ENCODE results near the gene HOXA4. TPM values are rescaled to one million over a fixed set of nuclear protein-coding genes. Genes with fewer than 3 reads are reported as not detected.
A peak's percentile ranks its signal among the peaks of the same experiment; 100 is the strongest.

HOXA4 gene
- polyA plus RNA-seq, 6 donors from 2014 or later, result not detected

- peaks cover 0 to 7% (median 7%) of the 10 kb centered on the region in 3 donors for H3K4me1 Mint-ChIP-seq
- H3K27me3 Mint-ChIP-seq, result peaks cover 59 to 83% (median 78%) of the 10 kb centered on the region in 3 donors
- peak overlapping the region in 1 of 8 donors; percentile 70 for H3K4me3 Mint-ChIP-seq
Observed at GRCh38 chr7:27138472-27138871, 7.9 kb upstream of the HOXA4 start.

GRCh38 chr7:27137640-27138315 is 7.2 kb upstream of the HOXA4 start:
- H3K27me3 Mint-ChIP-seq, result peaks cover 62 to 87% (median 81%) of the 10 kb centered on the region in 3 donors
- no peaks in the 10 kb centered on the region for H3K36me3 Mint-ChIP-seq
- no peak for ATAC-seq (ENCODE audit: low read depth in 2 of 2)
- H3K9me3 Mint-ChIP-seq, result peaks cover 0 to 4% (median 0%) of the 10 kb centered on the region in 7 donors
- peaks cover 0 to 5% (median 4%) of the 10 kb centered on the region in 3 donors for H3K4me1 Mint-ChIP-seq
- no peak overlapping the region for H3K27ac Mint-ChIP-seq
- no peak overlapping the region for H3K4me3 Mint-ChIP-seq
- DNase-seq, result no peak

More at GRCh38 chr7:27138472-27138871, 7.9 kb upstream of the HOXA4 start:
- DNase-seq, result no peak
- Mint-ChIP-seq H3K9me3 (peaks cover 0 to 4% (median 0%) of the 10 kb centered on the region in 7 donors), H3K27ac (no peak overlapping the region), H3K36me3 (no peaks in the 10 kb centered on the region)
- ATAC-seq (ENCODE audit: low read depth in 2 of 2), result no peak

DNA sequence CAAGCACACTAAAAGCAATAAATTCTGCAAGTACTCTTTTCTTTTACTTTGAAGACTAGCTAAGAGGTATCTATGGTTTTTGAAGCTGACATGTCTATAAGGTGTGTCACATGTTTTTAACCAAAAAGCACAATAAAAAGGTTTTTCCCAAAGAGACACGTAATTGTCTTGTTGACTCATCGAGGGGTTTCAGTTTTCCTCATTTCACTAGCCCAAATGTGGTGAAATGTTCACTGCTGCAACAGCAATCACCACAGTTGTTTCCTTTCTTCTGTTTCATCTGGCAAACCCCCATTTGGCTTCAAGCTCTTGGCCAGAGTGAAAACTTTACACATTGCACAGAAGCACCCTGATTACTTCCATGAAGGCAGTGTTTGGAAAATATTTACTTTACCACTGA is 3.8 kb upstream of the HOXA4 start:
- no peaks in the 10 kb centered on the region for H3K36me3 Mint-ChIP-seq
- ATAC-seq (ENCODE audit: low read depth in 2 of 2) (no peak), DNase-seq (no peak)
- no peak overlapping the region for H3K4me3 Mint-ChIP-seq
- H3K4me1 Mint-ChIP-seq, result no peaks in the 10 kb centered on the region
- H3K9me3 Mint-ChIP-seq, result no peaks in the 10 kb centered on the region
- peaks cover 47 to 77% (median 72%) of the 10 kb centered on the region in 3 donors for H3K27me3 Mint-ChIP-seq
- no peak overlapping the region for H3K27ac Mint-ChIP-seq

DNA sequence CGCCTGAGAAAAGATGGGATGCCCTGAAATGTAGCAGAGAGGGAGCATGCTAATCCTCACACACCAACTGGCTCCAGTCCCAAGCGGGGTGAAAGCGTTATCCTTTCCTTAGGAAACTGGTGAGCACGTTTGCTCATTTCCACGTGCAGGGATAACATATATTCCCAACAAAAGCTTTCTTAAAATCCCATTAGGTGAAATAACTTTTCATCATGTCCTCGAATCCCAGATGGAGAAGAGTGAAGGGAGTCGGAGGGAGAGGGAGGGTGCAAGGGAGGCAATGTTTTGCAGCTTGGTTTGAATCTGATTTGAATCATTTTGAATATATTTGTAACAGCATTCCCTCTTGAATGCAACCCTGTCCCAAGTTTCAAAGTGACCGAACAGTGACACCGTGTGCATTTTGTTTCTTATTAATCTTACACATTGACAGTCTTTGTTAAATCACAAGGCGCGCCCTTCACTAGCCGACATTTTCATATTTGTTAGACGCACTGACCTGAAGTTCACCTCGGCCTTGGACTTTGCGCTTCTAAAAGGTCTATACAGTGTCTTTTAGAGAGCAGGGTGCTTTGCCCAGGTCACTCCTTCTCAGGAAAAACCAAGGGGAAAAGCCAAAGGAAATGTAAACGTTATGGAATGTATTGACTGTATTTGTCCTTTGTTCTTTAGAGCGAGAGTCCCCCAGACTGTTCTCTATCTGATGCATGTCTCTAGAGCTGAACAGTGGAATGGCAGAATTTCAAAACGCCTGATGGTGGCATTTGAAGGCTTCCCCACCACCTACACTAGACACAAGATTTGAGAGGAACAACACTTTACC is 3.1 kb upstream of the HOXA4 start:
- Mint-ChIP-seq H3K4me3 (no peak overlapping the region), H3K27me3 (peaks cover 52 to 79% (median 75%) of the 10 kb centered on the region in 3 donors), H3K9me3 (peaks cover 0 to 3% (median 0%) of the 10 kb centered on the region in 7 donors), H3K36me3 (no peaks in the 10 kb centered on the region), H3K27ac (no peak overlapping the region), H3K4me1 (no peaks in the 10 kb centered on the region)
- no peak for DNase-seq
- no peak for ATAC-seq (ENCODE audit: low read depth in 2 of 2)

DNA sequence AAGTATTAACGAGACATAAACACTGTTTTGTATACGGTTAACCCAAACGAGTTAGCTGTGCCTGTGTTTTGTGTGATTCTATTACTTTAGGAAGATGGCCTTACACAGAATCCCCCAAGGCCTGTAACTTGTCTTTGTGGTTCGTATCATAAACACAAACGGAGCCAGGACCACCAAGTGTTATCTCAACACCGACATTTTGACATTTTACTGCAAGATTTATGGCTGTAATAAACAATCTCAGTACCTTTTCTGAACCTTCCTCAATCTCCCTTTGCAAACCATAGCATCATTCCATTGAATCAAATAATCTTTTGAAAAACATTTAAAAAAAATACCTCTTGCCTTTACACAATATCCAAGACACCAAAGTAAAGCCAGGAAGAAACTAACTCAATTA is 2.4 kb upstream of the HOXA4 start:
- Mint-ChIP-seq H3K9me3 (peaks cover 0 to 3% (median 0%) of the 10 kb centered on the region in 7 donors), H3K4me3 (peak overlapping the region in 1 of 8 donors; percentile 9), H3K4me1 (no peaks in the 10 kb centered on the region), H3K27me3 (peaks cover 53 to 81% (median 76%) of the 10 kb centered on the region in 3 donors), H3K36me3 (no peaks in the 10 kb centered on the region), H3K27ac (no peak overlapping the region)
- ATAC-seq (ENCODE audit: low read depth in 2 of 2) (no peak), DNase-seq (no peak)

DNA sequence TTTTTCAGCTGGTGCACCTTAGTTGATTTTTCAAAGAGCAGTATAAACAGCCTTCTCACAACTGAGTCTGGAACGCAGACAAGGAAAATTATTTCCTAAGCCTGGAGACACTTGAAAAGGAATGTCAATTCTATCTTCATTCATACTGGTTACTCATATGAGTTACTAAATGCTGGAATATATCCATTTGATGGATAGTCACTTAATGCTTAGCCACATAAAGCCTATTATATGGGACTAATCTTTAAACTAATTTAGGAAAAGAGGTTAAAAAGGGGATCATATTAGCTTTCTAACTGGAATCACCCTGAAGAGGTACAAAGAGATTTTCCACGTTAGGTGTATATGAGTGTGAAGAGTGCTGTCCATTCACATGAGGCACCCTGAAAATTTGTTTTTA is 1.7 kb upstream of the HOXA4 start:
- no peaks in the 10 kb centered on the region for H3K4me1 Mint-ChIP-seq
- H3K27ac Mint-ChIP-seq, result no peak overlapping the region
- no peak for ATAC-seq (ENCODE audit: low read depth in 2 of 2)
- H3K27me3 Mint-ChIP-seq, result peaks cover 47 to 81% (median 76%) of the 10 kb centered on the region in 3 donors
- H3K4me3 Mint-ChIP-seq, result peak overlapping the region in 2 of 8 donors; percentile 15 to 42
- no peaks in the 10 kb centered on the region for H3K36me3 Mint-ChIP-seq
- peaks cover 0 to 3% (median 0%) of the 10 kb centered on the region in 7 donors for H3K9me3 Mint-ChIP-seq
- no peak for DNase-seq

GRCh38 chr7:27131390-27131819 is 848 bp upstream of the HOXA4 start:
- peak in 1 of 2 donors; percentile 11 for ATAC-seq (ENCODE audit: low read depth in 2 of 2)
- Mint-ChIP-seq H3K4me3 (peak overlapping the region; percentile 54 to 91 (median 78)), H3K4me1 (no peaks in the 10 kb centered on the region), H3K27ac (no peak overlapping the region), H3K27me3 (peaks cover 44 to 81% (median 78%) of the 10 kb centered on the region in 3 donors), H3K9me3 (peaks cover 0 to 3% (median 0%) of the 10 kb centered on the region in 7 donors), H3K36me3 (no peaks in the 10 kb centered on the region)
- DNase-seq, result no peak

GRCh38 chr7:27129729-27130539 is 623 bp downstream of the HOXA4 start:
- H3K4me3 Mint-ChIP-seq, result peak overlapping the region in 6 of 8 donors; percentile 50 to 85 (median 64)
- no peak overlapping the region for H3K27ac Mint-ChIP-seq
- DNase-seq, result no peak
- H3K27me3 Mint-ChIP-seq, result peaks cover 36 to 81% (median 79%) of the 10 kb centered on the region in 3 donors
- H3K36me3 Mint-ChIP-seq, result no peaks in the 10 kb centered on the region
- peaks cover 0 to 3% (median 0%) of the 10 kb centered on the region in 7 donors for H3K9me3 Mint-ChIP-seq
- peak; percentile 20 to 24 for ATAC-seq (ENCODE audit: low read depth in 2 of 2)
- H3K4me1 Mint-ChIP-seq, result no peaks in the 10 kb centered on the region

DNA sequence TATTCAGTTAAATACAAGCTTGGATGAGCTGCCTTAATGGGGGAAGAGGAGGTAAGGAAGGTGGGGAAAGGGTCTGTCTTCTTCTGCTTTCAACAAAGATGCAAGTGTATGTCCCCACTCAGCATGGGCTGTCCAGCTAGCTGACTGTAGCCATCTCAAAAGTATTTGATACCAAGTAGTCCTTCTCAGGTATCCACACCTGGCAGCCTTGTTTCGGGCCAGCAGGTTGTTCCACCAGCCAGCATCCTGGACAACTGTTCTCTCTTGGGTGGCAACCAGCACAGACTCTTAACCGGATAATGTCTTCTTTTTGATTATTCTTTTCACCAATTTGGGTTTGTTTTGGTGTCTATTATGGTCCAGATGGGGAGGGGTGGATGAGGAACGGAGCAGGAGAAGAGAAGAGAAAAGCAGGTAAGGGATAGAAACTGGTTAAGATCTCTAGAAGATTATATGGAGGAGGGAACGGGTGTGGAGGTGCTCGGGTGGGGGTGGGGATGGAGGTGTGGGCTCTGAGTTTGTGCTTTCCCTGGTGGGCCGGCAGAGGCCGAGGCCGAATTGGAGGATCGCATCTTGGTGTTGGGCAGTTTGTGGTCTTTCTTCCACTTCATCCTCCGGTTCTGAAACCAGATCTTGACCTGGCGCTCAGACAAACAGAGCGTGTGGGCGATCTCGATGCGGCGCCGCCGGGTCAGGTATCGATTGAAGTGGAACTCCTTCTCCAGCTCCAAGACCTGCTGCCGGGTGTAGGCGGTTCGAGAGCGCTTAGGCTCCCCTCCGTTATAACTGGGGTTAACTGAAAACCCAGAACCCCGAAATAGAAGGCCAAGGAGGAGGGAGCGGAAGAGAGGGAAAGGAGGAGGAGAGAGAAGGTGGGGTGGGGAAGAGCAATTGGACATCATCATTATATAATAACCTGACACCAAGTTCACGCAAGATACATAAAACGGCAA is 1.5 kb downstream of the HOXA4 start:
- ATAC-seq (ENCODE audit: low read depth in 2 of 2) (no peak), DNase-seq (no peak)
- Mint-ChIP-seq H3K9me3 (peaks cover 0 to 3% (median 0%) of the 10 kb centered on the region in 7 donors), H3K27me3 (peaks cover 29 to 81% (median 79%) of the 10 kb centered on the region in 3 donors), H3K4me1 (no peaks in the 10 kb centered on the region), H3K36me3 (no peaks in the 10 kb centered on the region), H3K27ac (no peak overlapping the region), H3K4me3 (peak overlapping the region in 6 of 8 donors; percentile 23 to 85 (median 66))

DNA sequence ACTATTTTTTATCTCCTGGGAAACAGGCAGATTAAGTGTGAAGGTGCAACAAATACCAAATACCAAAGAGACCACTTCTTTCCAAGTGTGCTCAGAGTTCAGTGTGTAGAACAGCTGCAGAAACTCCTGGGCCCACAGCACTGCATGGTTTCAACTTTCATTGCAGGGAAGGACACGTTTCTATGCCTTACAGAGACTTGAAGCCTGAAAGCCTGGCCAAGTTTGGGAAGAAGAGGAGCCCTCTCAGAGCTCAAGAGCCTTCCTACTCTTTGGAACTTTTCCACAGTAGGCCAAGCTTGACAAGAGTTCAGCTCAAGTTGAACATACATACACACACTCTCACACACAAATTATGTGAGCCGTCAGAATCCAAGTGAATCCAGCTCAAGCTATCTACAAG is 2.5 kb downstream of the HOXA4 start:
- H3K27ac Mint-ChIP-seq, result no peak overlapping the region
- ATAC-seq (ENCODE audit: low read depth in 2 of 2), result no peak
- peaks cover 21 to 78% (median 77%) of the 10 kb centered on the region in 3 donors for H3K27me3 Mint-ChIP-seq
- H3K9me3 Mint-ChIP-seq, result peaks cover 0 to 3% (median 0%) of the 10 kb centered on the region in 7 donors
- no peak for DNase-seq
- peak overlapping the region in 1 of 8 donors; percentile 63 for H3K4me3 Mint-ChIP-seq
- H3K4me1 Mint-ChIP-seq, result no peaks in the 10 kb centered on the region
- H3K36me3 Mint-ChIP-seq, result no peaks in the 10 kb centered on the region

GRCh38 chr7:27126596-27127327 is 3.8 kb downstream of the HOXA4 start:
- no peaks in the 10 kb centered on the region for H3K4me1 Mint-ChIP-seq
- DNase-seq (no peak), ATAC-seq (ENCODE audit: low read depth in 2 of 2) (no peak)
- H3K27ac Mint-ChIP-seq, result no peak overlapping the region
- peaks cover 0 to 3% (median 0%) of the 10 kb centered on the region in 7 donors for H3K9me3 Mint-ChIP-seq
- no peaks in the 10 kb centered on the region for H3K36me3 Mint-ChIP-seq
- H3K27me3 Mint-ChIP-seq, result peaks cover 19 to 69% (median 65%) of the 10 kb centered on the region in 3 donors
- H3K4me3 Mint-ChIP-seq, result no peak overlapping the region

Measured in naive B cell (primary cell).